Measurements from ENCODE around the gene RAB3C.

DNA sequence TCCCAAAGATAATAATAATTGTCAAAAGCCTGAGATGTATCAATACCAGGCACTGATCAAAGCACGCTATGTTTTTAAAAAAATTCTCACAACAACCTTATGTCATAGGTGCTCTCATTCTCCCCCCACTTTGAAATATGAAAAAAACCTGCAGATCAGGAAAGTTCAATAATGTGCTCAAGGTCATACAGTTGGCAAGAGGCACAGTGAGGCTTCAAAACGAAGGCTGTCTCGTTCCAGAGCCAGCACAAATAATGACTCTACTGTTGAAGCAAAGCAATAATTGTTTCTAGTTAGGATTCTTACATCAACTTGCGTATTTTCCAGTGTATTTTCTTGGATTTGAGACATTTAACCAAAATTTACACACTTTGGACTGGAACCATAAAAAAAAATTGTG lies 88.3 kb downstream of the RAB3C start:
- TF ChIP-seq NR1H2 (CRISPR knock-in tag; IDR thresholded peaks at IDR 0.05) = no peak
- TF ChIP-seq NFE2L1 (CRISPR knock-in tag; IDR thresholded peaks at IDR 0.05) = no peak
- TF ChIP-seq TP53 (CRISPR knock-in tag; IDR thresholded peaks at IDR 0.05) = no peak
- no peak for TF ChIP-seq NFYB (CRISPR knock-in tag; conservative IDR thresholded peaks at IDR 0.05; ENCODE audit: low read depth)
